ENCODE data around the gene UNC13D.
A peak's percentile ranks its signal among the peaks of the same experiment; 100 is the strongest.
"Not testable (repeated sequence)": the region's sequence is repeated elsewhere in the genome, so short reads cannot be mapped to it uniquely, and the experiment has no call there.

The UNC13D gene

DNA sequence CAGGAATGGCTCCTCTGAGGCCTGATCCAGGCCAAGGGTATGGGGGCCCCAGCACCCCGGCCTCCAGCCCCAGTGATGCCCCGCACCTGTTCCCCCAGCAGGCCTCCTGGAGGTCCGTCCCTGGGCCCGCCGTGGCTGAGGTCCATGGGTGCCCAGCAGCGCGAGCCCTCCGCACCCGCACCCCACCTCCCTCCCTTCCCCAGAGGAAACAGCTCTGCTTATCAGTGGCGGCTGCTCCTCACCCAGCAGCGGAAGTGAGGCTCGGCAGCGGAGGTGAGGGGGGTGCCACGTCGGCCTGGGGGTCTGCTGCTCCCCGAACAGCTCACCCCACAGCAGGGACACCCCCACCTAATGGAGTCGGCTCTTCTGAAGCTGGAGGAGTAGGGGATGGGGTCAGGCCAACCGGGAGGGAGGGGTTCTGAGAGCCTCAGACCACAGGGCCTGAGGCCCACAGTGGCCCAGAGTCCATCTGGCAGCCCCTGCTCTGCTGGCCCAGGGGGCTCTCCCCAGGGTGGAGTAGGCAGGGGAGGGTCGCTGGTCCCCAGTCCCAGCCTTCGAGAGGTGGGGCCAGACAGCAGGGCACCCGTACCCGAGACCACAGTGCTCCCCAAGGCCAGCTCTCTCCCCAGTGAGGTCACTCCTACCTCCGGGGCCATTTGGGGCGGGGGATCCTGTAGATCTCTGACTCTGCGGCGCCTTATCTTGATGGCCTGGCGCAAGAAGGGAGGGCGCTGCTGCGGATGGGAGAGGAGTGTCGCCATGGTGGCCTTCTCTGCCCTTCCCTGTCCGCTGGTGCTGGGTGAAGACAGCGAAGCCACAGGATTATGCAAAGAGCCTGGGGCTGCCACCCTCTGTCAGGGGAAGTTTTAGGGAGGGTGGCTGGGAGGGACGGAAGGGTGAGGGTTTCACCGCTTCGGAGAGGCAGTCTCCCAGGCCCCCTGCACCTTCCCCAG is at the start of gene UNC13D:
Gene UNC13D (minus strand): TSS at position 828 of the 953 bp plus-strand sequence. CDS start 67 bp downstream, at position 761.
- peak; percentile 6 for DNase-seq (ENCODE audit: low spot score)

DNA sequence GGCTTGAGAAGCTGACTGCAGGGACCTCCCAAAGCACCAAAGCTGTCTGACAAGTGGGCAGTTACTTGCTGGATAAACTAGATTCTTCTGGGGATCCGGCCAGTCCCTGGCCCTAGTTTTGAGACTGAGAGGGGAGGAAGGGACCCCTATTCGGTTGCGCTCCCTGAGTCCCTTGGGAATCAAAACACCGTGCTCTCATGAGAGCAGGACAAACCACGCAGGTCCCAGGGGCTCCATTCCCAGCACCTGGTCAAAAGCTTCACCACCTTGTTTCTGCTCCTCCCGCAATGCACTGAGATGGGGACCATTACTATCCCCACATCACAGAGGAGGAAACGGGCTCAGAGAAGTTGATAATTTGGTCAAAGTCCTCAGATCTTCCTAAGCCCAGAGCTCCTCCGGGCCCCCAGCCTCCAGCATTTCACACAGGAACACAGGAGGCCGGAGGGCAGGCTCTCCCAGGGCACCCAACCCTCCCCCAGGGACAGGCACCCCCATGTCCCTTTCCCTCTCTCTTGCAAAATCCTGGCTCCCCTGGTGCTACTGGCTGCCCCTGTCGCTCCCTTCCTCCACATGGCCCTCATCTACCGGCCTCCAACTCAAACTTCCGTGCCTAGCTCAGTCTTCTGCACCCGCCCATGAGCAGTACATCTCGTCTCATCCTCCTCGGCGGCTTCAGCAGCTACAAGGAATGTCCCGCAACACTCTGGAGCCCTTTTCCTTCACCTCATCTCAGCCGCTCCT is 49.3 kb upstream of the UNC13D start:
- no peak for DNase-seq (ENCODE audit: low spot score)

GRCh38 chr17:75892556-75893224 is 48.5 kb upstream of the UNC13D start:
- DNase-seq (ENCODE audit: low spot score): no peak

GRCh38 chr17:75891605-75892555 is 47.7 kb upstream of the UNC13D start:
- DNase-seq (ENCODE audit: low spot score): no peak

DNA sequence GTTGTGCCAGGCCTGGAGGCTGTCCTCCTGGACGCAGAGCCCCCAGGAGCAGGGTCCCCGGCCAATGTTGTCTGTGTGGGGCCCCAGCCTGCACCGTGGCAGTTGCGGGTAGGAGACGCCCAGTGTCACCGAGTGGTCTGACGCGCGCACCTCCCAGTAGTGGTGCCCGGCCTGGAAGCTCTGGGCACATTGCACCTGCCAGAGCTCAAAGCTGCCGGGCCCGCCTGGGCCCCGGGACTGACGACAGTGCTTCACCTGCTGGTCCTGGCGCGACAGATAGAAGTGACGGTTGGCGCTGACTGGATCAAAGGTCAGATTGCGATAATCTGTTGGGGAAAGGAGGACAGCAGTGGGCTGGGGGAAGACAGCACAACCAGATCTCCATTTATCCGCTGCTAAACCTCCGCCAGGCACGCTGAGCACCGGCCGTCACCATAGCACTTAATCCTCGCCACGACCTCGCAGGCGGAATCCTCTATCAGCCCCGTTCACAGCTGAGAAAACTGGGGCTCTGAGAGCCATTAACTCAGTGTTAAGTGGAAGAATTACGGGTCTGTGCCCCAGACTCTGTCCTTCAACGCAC is 46.9 kb upstream of the UNC13D start:
- no peak for DNase-seq (ENCODE audit: low spot score)

GRCh38 chr17:75889454-75889853 is 45.2 kb upstream of the UNC13D start:
- no peak for DNase-seq (ENCODE audit: low spot score)

GRCh38 chr17:75888484-75888883 is 44.3 kb upstream of the UNC13D start:
- DNase-seq (ENCODE audit: low spot score): no peak

GRCh38 chr17:75885860-75886259 is 41.7 kb upstream of the UNC13D start:
- not testable (repeated sequence) for DNase-seq (ENCODE audit: low spot score)

- no peak for DNase-seq (ENCODE audit: low spot score)
These were observed 41.2 kb upstream of the UNC13D start for GRCh38 chr17:75885431-75885830.

DNA sequence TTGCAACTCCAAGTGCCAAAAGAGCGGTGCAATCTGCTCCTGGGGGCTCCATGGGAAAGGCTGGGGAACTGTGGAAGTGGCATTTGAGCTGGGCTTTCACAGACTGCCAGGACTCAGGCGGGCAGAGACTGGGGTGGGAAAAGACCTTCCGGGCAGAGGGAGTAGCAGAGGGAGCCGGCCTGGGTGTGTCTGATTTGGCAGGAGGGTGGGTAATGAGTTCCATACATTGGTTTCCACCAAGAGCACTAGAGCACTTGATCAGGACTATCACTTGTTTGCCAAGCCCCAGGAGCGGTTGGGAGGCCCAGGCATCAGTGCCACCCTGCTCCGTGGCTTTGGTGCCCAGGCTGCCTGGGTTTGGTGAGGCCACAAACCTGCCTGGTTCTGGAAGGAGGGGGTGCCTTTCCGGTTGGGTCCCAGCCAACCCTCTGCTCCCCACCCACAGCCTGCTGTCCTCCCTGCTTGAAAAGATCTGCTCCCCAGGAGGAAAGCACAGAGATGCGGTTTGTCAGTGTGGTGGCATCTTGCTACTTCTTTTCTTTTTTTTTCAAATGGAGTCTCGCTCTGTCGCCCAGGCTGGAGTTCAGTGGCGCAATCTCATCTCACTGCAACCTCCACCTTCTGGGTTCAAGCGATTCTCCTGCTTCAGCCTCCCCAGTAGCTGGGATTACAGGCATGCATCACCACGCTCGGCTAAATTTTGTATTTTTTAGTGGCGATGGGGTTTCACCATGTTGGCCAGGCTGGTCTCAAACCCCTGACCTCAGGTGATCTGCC is 37.7 kb upstream of the UNC13D start:
- DNase-seq (ENCODE audit: low spot score): no peak

DNA sequence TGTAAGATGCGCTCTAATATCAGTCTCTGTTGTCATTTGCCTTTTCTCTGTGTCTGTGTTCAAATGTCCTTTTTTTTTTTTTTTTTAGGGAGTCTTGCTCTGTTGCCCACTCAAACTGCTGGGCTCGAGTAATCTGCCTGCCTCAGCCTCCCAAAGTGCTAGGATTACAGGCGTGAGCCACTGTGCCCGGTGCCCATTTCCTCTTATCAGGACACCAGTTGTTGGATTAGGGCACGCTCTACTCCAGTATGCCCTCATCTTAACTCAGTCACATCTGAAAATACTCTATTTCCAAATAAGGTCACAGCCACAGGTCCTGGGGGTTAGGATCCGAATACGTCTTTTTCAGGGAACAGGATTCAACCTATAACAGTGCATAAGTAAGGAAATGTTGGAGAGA is 36.1 kb upstream of the UNC13D start:
- DNase-seq (ENCODE audit: low spot score): no peak

DNA sequence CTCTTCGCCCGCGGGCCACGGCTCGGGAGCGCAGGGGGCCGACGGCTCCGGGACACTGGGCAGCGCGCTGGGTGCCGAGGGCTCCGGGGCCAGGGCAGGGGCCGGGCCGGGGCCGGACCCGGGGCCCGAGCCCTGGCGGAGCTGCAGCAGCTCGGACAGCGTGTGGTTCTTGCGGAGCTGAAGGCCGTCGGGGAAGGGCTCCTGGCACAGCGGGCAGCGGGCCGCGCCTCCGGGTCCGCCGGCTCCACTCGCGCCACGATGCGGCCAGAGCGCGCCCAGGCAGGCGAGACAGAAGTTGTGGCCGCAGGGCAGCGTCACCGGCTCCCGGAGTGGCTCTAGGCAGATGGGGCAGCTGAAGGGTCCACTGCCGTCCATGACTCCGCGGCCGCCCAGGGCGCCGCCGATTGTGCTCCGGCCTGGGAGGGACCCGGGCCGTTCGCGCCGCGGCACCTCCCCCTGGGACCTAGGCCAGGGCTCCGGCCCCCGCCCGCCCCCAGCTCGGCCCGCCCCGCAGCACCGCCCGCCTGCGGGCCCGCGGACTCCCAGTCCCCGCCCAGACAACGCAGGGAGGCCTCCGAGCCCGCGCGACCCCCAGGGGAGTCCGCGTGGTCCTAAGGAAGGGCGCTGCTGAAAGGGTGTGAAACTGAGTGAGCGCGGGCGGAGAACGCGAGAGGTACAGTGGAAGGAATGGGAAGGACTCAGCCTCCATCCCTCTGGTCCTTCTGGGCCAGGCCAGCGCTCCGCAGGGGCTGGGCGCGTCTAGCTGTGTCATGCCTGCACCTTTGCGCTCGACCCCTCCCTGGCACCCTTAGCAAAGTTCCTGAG is 34.2 kb upstream of the UNC13D start, which contains the start of gene TRIM47:
Gene TRIM47 (minus strand): TSS at position 408 of the 825 bp plus-strand sequence. CDS start 33 bp downstream, at position 375.
- peak; percentile 64 for DNase-seq (ENCODE audit: low spot score)

DNA sequence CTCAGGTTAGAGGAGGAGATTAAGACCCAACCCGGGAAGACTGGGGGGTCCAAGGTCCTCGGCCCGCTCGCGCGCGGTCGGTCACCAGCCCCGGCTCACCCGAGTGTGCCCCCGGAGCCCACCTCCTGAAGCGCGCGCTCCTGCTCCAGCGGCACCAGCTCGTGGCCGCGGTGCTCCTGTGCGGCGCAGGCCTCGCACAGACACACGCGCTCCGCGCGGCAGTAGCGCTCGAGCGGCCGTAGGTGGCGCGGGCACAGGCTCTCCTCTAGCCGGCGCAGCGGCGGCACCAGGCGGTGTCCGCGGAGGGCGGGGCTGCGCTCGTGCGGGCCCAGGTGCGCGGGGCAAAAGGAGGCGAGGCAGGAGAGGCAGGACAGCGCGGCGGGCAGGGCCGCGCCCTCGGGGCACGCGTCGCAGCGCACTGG is 33.6 kb upstream of the UNC13D start:
- peak; percentile 85 for DNase-seq (ENCODE audit: low spot score)

DNA sequence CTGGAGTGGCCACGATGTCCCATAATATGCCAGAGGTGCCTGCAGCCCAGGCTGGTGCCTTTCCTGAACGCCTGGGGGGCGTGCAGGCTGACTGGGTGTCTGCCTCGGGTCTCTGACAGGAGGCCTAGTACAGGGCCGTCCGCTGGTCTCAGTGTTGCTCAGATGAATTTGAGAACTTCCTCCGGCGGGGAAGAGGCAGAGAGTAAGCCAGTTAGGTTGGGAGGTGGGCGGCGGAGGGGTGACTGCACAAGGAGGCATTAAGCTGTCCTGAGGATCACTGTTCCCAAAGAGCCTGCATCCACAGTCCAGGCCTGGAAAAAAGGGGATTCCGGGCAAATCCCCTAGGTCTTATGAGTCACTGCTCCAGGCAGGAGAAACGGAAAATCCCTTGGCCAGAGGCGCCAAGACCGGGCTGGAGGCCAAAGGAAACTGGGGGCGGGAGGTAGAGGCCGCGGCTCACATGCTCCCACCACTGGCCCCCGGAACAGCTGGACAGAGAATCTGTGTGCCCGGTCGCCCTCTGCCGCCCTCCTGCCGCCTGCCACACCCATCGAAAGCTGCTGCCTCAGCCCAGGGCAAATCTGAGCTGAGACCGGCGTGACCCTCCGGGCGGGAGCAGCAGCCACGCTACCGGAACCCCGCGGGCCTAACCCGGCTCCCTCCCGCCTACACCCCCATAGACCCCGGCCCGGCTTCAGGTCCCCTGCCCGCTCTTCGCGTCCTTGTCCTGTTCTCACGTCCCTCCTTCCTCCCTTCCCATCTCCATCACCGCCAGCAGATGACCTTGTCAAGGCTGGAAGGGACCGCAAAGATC is 32.9 kb upstream of the UNC13D start:
- DNase-seq (ENCODE audit: low spot score): peak; percentile 47

DNA sequence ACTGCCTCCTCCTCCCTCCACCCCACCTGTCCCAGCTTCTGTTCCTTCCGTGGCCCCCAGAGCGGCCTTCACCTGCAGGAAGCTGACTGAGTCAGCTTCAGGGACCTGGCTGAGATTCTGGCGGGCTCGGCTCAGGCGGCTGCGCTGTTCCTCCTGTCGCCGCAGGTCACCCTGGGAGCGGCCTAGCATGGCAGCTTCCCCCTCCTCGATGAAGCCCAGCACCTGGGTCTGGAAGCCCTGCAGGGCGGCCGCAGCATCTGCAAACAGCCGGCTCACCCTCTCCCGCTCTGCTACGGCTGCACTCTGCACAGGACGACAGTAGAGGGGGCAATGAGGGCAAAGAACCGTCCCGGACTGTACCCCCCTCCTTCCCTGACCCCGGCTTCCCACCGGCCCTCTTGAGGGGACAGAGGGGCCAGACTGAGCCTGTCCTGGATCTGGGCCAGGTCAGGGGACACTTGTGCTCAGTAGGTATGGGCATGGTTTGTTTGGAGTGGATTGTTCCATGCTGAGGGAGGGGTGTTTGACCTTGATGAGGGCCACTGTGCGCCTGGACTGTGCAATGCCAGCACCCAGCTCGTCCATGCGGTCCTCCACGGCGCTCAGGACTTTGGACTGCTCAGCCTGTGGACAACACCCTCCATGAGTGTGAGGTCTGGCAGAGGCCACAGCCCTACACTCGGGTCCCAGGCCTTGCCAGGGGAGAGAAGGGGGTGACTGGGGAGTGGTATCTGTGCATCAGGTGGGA is 32.2 kb upstream of the UNC13D start:
- DNase-seq (ENCODE audit: low spot score): peak; percentile 76

DNA sequence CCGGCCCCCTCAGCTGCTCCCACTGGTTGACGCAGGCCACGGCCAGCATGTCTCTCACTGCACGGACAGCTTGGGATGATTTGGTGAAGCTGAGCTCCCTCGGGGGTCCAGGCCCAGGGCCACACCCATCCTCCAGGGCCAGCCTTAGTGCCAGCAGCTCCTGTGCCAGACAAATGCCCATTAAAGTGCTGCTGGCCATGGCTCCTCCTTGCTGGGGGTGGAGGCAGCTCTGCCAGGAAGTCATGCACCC is 31.7 kb upstream of the UNC13D start:
- no peak for DNase-seq (ENCODE audit: low spot score)

DNA sequence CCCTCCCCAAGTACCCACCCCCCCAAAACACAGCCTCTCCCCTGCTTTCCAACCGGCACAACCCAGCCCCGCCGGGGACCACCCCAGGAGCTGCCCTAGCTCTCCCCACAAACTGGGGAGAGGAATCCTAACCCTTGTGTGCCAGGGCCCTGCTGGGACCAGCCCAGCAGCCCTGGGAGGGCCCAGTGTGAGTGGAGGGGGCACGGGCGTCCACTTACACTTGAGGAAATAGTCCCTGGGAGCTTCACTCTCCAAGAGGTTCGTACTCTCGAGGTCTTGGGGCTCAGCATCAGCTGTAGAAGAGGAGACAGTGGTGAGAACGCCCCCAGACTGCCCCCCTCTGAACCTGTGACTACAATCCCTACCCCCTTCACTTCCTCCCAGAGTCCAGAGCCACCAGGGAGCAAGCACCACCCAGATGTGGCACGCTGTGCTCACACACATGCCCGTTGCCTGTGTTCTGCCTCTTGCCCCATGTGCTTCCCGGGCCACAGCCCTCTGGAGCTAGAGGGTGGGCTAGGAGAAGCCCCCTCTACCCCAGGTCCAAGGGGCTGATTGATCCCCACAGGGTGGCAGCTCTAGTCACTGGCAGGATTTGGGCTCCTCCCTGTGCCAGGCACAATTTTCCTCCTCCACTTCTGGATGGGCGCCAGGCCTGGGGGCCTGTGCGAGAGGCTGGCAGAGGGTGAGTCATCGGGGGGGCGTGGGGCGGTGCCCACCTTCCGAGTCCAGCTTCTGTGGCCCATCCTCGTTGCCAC is 31.2 kb upstream of the UNC13D start:
- DNase-seq (ENCODE audit: low spot score): no peak

All from iPS-NIHi11 (cell line).